GM06990 (cell line): Measurements from ENCODE around the gene ELOVL3.
"Not testable (repeated sequence)": the region's sequence is repeated elsewhere in the genome, so short reads cannot be mapped to it uniquely, and the experiment has no call there.

Experiments
- DNase-seq: peaks from one replicate; pipeline ENCODE4 v3.0.0-alpha.2; 2011; ENCODE audit not compliant: insufficient read length; ENCODE audit errors: extremely low read depth
- H3K27me3 ChIP-seq: replicated peaks from 2 replicates; pipeline ENCODE4 v1.6.0; 2011; ENCODE audit warnings: low read length; ENCODE audit not compliant: control insufficient read depth, insufficient read depth
- H3K36me3 ChIP-seq: 2 replicates; pipeline ENCODE4 v1.5.1; 2011; ENCODE audit warnings: low read length; ENCODE audit not compliant: control insufficient read depth, insufficient read depth
- H3K4me3 ChIP-seq: replicated peaks from 2 replicates; pipeline ENCODE4 v1.5.1; 2011; ENCODE audit warnings: low read depth, mild to moderate bottlenecking, control low read depth, low read length
- TF ChIP-seq, protein P1 (sequence below): IDR thresholded peaks from 2 replicates; pipeline ENCODE4 v1.5.1; 2011; ENCODE audit warnings: low read length, control low read depth, mild to moderate bottlenecking, inconsistent platforms; ENCODE audit not compliant: insufficient read depth, poor library complexity, severe bottlenecking

ELOVL3 gene

DNA sequence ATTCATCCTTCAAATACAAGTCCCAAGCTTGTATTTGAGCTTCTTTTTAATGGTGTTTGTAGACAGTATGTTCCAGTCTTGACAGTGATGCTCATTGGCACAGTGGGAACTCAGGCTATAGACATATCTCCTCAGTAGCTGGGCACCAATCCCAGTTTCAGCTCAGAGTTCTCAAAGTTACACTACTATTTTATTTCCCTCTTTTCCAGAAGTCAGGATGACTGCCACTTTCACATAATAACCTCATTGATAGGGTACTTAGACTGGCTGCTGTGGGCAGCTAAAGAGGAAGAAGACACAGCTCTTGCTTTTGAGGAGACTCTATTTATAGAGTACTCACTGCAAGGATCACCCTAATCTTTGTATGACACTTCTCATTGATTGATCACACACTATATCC is 21.6 kb downstream of the ELOVL3 start:
- TF ChIP-seq, protein P1, sequence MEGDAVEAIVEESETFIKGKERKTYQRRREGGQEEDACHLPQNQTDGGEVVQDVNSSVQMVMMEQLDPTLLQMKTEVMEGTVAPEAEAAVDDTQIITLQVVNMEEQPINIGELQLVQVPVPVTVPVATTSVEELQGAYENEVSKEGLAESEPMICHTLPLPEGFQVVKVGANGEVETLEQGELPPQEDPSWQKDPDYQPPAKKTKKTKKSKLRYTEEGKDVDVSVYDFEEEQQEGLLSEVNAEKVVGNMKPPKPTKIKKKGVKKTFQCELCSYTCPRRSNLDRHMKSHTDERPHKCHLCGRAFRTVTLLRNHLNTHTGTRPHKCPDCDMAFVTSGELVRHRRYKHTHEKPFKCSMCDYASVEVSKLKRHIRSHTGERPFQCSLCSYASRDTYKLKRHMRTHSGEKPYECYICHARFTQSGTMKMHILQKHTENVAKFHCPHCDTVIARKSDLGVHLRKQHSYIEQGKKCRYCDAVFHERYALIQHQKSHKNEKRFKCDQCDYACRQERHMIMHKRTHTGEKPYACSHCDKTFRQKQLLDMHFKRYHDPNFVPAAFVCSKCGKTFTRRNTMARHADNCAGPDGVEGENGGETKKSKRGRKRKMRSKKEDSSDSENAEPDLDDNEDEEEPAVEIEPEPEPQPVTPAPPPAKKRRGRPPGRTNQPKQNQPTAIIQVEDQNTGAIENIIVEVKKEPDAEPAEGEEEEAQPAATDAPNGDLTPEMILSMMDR: no peak
- Histone ChIP-seq H3K36me3 (peaks cover 5% of the 10 kb centered on the region), H3K4me3 (peak overlapping the region; percentile 99; the same call in 1 of the 2 replicates), H3K27me3 (no peaks in the 10 kb centered on the region)
- DNase-seq: no peak

- H3K27me3 ChIP-seq, H3K4me3 ChIP-seq, H3K36me3 ChIP-seq, DNase-seq: not testable (repeated sequence)
These were observed 26.4 kb downstream of the ELOVL3 start for GRCh38 chr10:102252508-102252907.

DNA sequence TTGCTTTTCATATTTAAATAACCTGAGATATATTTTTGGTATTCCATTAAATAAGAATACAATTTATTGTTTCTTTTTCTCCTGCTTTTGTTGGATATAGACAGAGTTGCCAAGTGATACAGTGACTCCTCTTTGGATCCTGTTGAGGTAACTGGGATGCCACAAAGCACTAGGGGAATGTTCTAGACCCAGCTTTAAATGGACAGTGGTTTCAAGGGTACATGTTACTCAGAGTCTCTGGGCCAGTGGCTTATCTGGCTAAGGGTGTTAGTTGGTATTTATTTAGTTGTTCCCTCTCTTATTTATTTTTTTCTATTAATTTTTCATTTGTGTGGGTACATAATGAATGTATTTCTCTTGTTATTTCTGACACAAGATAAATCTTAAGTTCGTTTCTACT is 28.3 kb downstream of the ELOVL3 start:
- Histone ChIP-seq H3K4me3 (no peak overlapping the region), H3K36me3 (peaks cover 5% of the 10 kb centered on the region), H3K27me3 (no peaks in the 10 kb centered on the region)
- TF ChIP-seq, protein P1: no peak
- DNase-seq: no peak

DNA sequence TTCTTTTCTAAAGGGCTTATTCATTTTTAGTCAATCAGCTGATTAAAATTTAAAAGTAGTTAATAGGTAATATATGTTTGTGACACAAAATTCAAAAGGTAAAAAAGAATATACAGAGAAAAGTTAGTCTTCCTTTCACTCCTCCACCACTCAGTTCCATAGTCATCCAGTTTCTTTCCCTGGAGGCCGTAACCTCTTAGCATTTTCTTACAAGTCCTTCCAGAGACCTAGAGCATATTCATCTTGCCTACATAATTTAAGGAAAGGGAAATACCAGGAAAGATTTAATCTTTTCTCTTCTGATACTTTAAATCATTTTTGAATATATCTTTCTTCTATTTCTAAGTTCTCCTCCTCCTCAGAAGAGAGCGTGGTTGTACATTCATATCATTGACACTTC is 29.3 kb downstream of the ELOVL3 start:
- H3K27me3 ChIP-seq: no peaks in the 10 kb centered on the region
- DNase-seq: no peak
- peaks cover 2% of the 10 kb centered on the region for H3K36me3 ChIP-seq
- TF ChIP-seq, protein P1: no peak
- no peak overlapping the region for H3K4me3 ChIP-seq

GRCh38 chr10:102261196-102261595 is 35.1 kb downstream of the ELOVL3 start:
- Histone ChIP-seq H3K36me3 (peaks cover 5% of the 10 kb centered on the region), H3K4me3 (no peak overlapping the region), H3K27me3 (no peaks in the 10 kb centered on the region)
- TF ChIP-seq, protein P1: no peak
- no peak for DNase-seq

- Histone ChIP-seq H3K36me3 (peaks cover 5% of the 10 kb centered on the region), H3K27me3 (no peaks in the 10 kb centered on the region), H3K4me3 (no peak overlapping the region)
- no peak for DNase-seq
- TF ChIP-seq, protein P1: no peak
These were observed 35.7 kb downstream of the ELOVL3 start for GRCh38 chr10:102261842-102262241.
